ENCODE results near the gene DOCK1.
"Not testable (repeated sequence)": the region's sequence is repeated elsewhere in the genome, so short reads cannot be mapped to it uniquely, and the experiment has no call there.

DOCK1 gene

DNA sequence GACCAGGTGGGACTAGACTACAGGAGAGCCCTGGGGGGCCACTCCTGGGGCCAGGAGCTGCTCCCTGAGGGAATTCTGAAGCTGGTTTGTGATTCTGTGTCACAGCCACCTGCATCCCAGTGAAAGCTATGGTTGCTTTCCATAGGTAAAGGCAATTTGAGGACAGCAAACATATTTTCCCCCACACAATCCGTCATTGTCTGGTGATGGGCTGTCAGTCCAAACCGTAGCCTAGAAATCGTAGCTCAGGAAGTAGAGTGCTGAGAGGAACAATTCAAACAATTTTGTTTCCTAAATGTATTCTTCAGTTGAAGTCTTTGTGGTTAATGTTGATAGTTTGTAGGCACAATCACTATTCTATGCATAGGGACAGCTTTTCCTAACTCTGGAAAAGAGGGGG is 397.1 kb downstream of the DOCK1 start:
- H3K4me3 ChIP-seq (ENCODE audit: low read depth, low read length), result no peak overlapping the region
- DNase-seq (ENCODE audit: low read depth), result no peak
- TF ChIP-seq, protein P1, sequence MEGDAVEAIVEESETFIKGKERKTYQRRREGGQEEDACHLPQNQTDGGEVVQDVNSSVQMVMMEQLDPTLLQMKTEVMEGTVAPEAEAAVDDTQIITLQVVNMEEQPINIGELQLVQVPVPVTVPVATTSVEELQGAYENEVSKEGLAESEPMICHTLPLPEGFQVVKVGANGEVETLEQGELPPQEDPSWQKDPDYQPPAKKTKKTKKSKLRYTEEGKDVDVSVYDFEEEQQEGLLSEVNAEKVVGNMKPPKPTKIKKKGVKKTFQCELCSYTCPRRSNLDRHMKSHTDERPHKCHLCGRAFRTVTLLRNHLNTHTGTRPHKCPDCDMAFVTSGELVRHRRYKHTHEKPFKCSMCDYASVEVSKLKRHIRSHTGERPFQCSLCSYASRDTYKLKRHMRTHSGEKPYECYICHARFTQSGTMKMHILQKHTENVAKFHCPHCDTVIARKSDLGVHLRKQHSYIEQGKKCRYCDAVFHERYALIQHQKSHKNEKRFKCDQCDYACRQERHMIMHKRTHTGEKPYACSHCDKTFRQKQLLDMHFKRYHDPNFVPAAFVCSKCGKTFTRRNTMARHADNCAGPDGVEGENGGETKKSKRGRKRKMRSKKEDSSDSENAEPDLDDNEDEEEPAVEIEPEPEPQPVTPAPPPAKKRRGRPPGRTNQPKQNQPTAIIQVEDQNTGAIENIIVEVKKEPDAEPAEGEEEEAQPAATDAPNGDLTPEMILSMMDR (IDR thresholded peaks at IDR 0.05; ENCODE audit: low read depth, low read length, missing control alignments), result no peak

DNA sequence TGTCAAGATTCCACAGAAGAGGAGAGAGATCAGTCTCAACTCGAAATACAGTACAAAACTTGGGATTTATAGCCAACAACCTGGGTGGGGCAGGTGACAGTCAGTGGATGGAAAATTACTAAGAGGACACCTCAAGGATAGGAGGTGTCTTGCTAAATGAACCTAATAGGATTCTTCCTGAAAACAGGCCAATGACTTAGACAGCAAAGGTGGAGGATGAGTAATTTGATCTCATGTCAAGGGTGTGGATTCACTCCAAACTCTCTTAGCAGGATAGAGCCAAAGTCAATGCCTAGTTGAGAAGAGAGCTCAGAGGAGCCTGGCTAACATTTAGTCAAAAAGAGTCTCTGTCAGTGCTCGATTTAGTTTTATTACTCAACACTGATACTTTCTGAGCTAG is 397.9 kb downstream of the DOCK1 start:
- DNase-seq (ENCODE audit: low read depth), result no peak
- H3K4me3 ChIP-seq (ENCODE audit: low read depth, low read length), result no peak overlapping the region
- TF ChIP-seq, protein P1 (IDR thresholded peaks at IDR 0.05; ENCODE audit: low read depth, low read length, missing control alignments), result no peak

DNA sequence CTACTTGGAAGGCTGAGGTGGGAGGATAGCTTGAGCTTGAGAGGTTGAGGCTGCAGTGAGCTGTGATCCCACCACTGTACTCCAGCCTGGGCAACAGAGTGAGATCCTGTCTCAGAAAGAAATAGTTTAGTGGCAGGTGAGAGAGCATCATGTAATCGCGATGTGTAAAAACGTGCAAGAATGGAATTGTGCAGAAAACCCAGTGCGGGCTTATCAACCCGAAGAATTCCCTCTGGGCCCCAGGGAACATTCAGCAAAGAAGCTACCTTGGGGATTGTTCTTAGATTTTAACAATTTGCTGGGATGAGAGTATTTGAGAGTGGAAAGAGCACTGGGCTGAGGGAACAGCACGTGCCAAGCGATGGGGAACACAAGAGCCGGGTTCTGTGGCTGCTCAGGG is 398.5 kb downstream of the DOCK1 start:
- DNase-seq (ENCODE audit: low read depth), result no peak
- H3K4me3 ChIP-seq (ENCODE audit: low read depth, low read length), result no peak overlapping the region
- TF ChIP-seq, protein P1 (IDR thresholded peaks at IDR 0.05; ENCODE audit: low read depth, low read length, missing control alignments), result no peak

DNA sequence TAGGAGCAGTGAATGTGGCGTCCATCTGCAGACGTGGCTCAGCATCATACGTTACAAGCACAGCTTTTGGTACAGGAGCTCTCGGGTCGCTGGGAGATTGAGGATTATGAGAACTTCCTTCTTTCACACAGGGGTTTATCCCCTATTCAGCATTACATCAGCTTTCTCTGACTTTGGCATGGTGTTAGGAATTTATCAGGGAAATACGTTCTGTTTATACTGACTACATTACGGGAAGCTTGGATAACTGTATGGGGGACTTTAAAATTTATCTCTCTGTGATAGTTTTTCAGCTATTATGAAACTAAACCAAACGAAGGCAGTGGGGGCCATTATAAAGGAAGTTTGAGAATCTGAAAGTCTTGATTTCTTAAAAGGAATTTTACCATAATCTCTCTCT is 401.3 kb downstream of the DOCK1 start:
- TF ChIP-seq, protein P1 (IDR thresholded peaks at IDR 0.05; ENCODE audit: low read depth, low read length, missing control alignments), result no peak
- DNase-seq (ENCODE audit: low read depth), result no peak
- H3K4me3 ChIP-seq (ENCODE audit: low read depth, low read length), result no peak overlapping the region

DNA sequence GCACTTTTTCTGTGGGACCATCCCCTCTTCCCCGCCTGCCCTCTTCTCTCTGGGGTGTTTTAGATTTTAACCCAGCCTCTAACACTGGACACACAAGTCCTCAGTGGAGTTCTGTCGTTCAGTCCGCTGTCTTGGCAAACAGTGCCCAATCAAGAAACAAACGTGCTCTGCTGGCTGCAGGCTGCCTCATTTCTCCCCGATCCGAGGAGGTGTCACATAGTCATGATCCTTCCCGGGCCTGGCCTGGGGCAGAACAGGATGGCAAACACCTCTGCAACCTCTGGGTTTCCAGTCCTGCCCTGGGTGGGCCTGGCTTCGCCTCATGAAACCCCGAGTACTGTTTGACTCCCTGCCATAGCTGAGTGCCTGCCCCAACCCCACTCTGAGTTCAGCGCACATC is 402.1 kb downstream of the DOCK1 start:
- no peak overlapping the region for H3K4me3 ChIP-seq (ENCODE audit: low read depth, low read length)
- TF ChIP-seq, protein P1 (IDR thresholded peaks at IDR 0.05; ENCODE audit: low read depth, low read length, missing control alignments), result no peak
- DNase-seq (ENCODE audit: low read depth), result no peak

DNA sequence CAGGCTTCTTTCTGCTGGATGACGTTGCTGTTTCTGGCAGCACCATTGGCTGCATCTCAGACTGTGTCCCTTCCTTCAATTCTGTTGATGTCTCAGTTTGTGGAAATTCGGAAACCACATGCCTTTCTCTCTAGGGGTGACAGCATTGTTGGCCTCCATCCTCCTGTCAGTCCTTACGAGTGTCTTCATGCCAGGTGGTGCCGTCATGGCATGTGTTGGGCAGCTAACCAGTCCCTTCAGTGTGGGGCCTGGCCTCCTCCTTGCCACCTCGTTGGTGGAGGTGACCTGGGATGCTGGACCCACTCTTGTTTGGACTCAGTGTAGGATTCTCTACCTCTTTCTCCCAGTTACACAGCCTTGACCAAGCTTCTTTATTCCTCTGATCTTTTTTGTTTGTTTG is 402.8 kb downstream of the DOCK1 start:
- DNase-seq (ENCODE audit: low read depth), result no peak
- TF ChIP-seq, protein P1 (IDR thresholded peaks at IDR 0.05; ENCODE audit: low read depth, low read length, missing control alignments), result no peak
- no peak overlapping the region for H3K4me3 ChIP-seq (ENCODE audit: low read depth, low read length)

DNA sequence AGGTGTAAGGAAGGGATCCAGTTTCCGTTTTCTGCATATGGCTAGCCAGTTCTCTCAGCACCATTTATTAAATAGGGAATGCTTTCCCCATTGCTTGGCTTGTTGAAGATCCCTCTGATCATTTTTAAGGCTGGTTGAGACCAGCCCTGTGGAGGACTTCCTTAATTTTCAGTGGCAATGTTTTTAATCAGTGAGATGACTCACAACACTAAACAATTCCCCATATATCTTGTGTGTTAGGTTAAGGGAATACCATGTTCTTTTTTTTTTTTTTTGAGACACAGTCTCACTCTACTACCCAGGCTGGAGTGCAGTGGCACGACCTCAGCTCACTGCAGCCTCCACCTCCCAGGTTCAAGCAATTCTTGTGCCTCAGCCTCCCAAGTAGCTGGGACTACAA is 404.4 kb downstream of the DOCK1 start:
- DNase-seq (ENCODE audit: low read depth), result not testable (repeated sequence)

DNA sequence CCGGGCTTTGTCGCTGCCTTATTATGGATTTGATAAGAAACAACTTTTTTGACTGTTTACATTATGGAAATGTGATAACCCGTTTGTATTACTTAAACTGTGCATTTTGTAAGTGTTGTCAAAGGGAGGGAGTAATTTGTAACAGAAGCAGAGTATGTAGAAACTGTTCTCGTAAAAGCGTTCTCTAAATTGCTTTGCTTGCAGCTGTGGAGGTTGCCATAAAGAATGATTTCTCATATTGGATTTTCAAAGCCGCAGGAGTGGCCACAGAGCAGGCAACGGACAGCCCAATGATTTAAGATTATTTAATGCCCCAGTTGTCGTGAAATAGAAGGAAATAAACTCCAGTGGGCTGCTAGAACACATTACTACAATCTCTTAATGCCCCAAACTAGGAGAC is 405.2 kb downstream of the DOCK1 start:
- DNase-seq (ENCODE audit: low read depth), result no peak
- H3K4me3 ChIP-seq (ENCODE audit: low read depth, low read length), result no peak overlapping the region
- TF ChIP-seq, protein P1 (IDR thresholded peaks at IDR 0.05; ENCODE audit: low read depth, low read length, missing control alignments), result no peak

More for the DNA sequence above, 404.4 kb downstream of the DOCK1 start:
- H3K4me3 ChIP-seq (ENCODE audit: low read depth, low read length), result not testable (repeated sequence)
